HepG2 (cell line): ENCODE data around the gene SYT1. TPM values are rescaled to one million over a fixed set of nuclear protein-coding genes. Genes with fewer than 3 reads are reported as not detected.

Experiments
- ATAC-seq: fragments of 200-7000 bp; cut with Tn5 transposase; 3 replicates; pipeline ENCODE4 v1.9.1; 2020; ENCODE audit warnings: mild to moderate bottlenecking, moderate library complexity
- BruUV-seq: library from RNA; stranded (reverse); fragments of 400-500 nt; replicated peaks from 2 replicates; lab custom pipeline; 2021; lab: Mats Ljungman, UMichigan
- CTCF ChIA-PET: fragments of 300-600 bp; formaldehyde crosslinking; extraction: SDS; loops from one replicate; lab custom pipeline; 2021; ENCODE audit warnings: low total read pairs, inconsistent platforms, low intra/inter-chr PET ratio; lab: Yijun Ruan, JAX
- POLR2A ChIA-PET: fragments of 350-600 bp; sonication (Branson Sonifier 250); formaldehyde crosslinking; loops from one replicate; lab custom pipeline; 2020; ENCODE audit warnings: antibody characterized with exemption, inconsistent platforms; lab: Yijun Ruan, JAX
- DNase-seq: peaks from one replicate; pipeline ENCODE4 v3.0.0-alpha.2; 2015; ENCODE audit warnings: low spot score
- FAIRE-seq: peaks from 3 replicates; lab custom pipeline; 2011; peaks lifted over from hg19 to GRCh38; lab: Jason Lieb, UNC
- H2AFZ ChIP-seq: one replicate; pipeline ENCODE4 v1.6.1; 2011; ENCODE audit warnings: low read length, inconsistent platforms
- H3K27ac ChIP-seq: fragments of 300-600 bp; 3 replicates; pipeline ENCODE4 v1.8.0; 2011; ENCODE audit warnings: mixed run types, mild to moderate bottlenecking, mixed read lengths, low read length, inconsistent platforms; ENCODE audit not compliant: insufficient read depth; ENCODE audit errors: extremely low read length
- H3K27me3 ChIP-seq, 2 experiments: fragments of 200-600 bp in 1 of 2; 2 replicates in 1 of 2; 3 replicates in 1 of 2; pipeline versions ENCODE4 v1.6.0 to v1.8.0; 2011; ENCODE audit warnings: low read length in 2 of 2, mild to moderate bottlenecking in 2 of 2, moderate library complexity in 2 of 2, inconsistent platforms in 1 of 2; ENCODE audit not compliant: insufficient read depth in 2 of 2, control insufficient read depth in 1 of 2
- H3K36me3 ChIP-seq, 2 experiments: fragments of 200-600 bp in 1 of 2; replicated peaks in 1 of 2; 2 replicates in 1 of 2; 3 replicates in 1 of 2; pipeline versions ENCODE4 v1.5.1 to v1.8.0; 2011; ENCODE audit warnings: low read length in 2 of 2, inconsistent platforms in 1 of 2; ENCODE audit not compliant: insufficient read depth in 2 of 2, control insufficient read depth in 1 of 2
- H3K4me1 ChIP-seq: 2 replicates; pipeline ENCODE4 v1.5.1; 2012; ENCODE audit warnings: low read length, inconsistent platforms; ENCODE audit not compliant: insufficient read depth
- H3K4me2 ChIP-seq: 2 replicates; pipeline ENCODE4 v1.6.0; 2011; ENCODE audit warnings: low read depth, low read length, inconsistent platforms
- H3K4me3 ChIP-seq, 3 experiments: fragments of 200-600 bp in 1 of 3; sonication (generic), shearing (Covaris generic) in 1 of 3; replicated peaks in 1 of 3; 2 replicates each; pipeline ENCODE4 v1.5.1; 2011 to 2016; ENCODE audit warnings: low read length in 3 of 3, inconsistent platforms in 2 of 3, low read depth in 2 of 3, mild to moderate bottlenecking in 2 of 3, control low read depth in 1 of 3, mixed read lengths in 1 of 3; ENCODE audit not compliant: insufficient read depth in 1 of 3
- H3K79me2 ChIP-seq: one replicate; pipeline ENCODE4 v1.6.1; 2011; ENCODE audit warnings: low read length, inconsistent platforms; ENCODE audit not compliant: insufficient read depth
- H3K9ac ChIP-seq: 2 replicates; pipeline ENCODE4 v1.6.0; 2011; ENCODE audit warnings: mild to moderate bottlenecking, low read depth, low read length, inconsistent platforms; ENCODE audit not compliant: insufficient read depth
- H3K9me3 ChIP-seq: 2 replicates; pipeline ENCODE4 v1.5.1; 2012; ENCODE audit warnings: mild to moderate bottlenecking, low read length
- H4K20me1 ChIP-seq: 2 replicates; pipeline ENCODE4 v1.6.0; 2011; ENCODE audit warnings: inconsistent platforms, mild to moderate bottlenecking, low read length, moderate library complexity; ENCODE audit not compliant: insufficient read depth
- ATF2 ChIP-seq: sonication (generic); formaldehyde crosslinking; IDR thresholded peaks from 2 replicates; pipeline ENCODE4 v1.4.0; 2020; ENCODE audit warnings: missing genetic modification reagents
- DDIT3 ChIP-seq: sonication (generic); formaldehyde crosslinking; IDR thresholded peaks from 2 replicates; pipeline ENCODE4 v1.4.0; 2020; ENCODE audit warnings: mild to moderate bottlenecking, missing genetic modification reagents
- ZNF629 ChIP-seq: sonication (generic); formaldehyde crosslinking; conservative IDR thresholded peaks from 2 replicates; pipeline ENCODE4 v1.5.0; 2020; ENCODE audit warnings: missing genetic modification reagents
- ZNF720 ChIP-seq: sonication (generic); formaldehyde crosslinking; IDR thresholded peaks from 2 replicates; pipeline ENCODE4 v1.4.0; 2020; ENCODE audit warnings: missing genetic modification reagents
- ZNF746 ChIP-seq: sonication (generic); formaldehyde crosslinking; IDR thresholded peaks from 2 replicates; pipeline ENCODE4 v1.8.0; 2022; ENCODE audit warnings: mild to moderate bottlenecking, missing genetic modification reagents
- ZNF790 ChIP-seq: sonication (generic); formaldehyde crosslinking; IDR thresholded peaks from 2 replicates; pipeline ENCODE4 v1.8.0; 2022; ENCODE audit warnings: missing genetic modification reagents, mild to moderate bottlenecking, borderline replicate concordance
- in situ Hi-C: cut with HindIII; loops from 2 replicates; pipeline ENCODE4 v1.10.0; 2017; ENCODE audit warnings: low pct_unique_long_range_greater_than_20kb; ENCODE audit not compliant: extremely low pct_ligation_motif_present
- intact Hi-C: fragments of 100-400 bp; cut with micrococcal nuclease; formaldehyde crosslinking; loops from one replicate; pipeline ENCODE4 v1.10.0; 2022; ENCODE audit not compliant: unreplicated experiment
- polyA plus RNA-seq, 8 experiments: library from polyadenylated mRNA; depleted of rRNA in 3 of 8; stranded (reverse) in 7 of 8; unstranded in 1 of 8; fragments of >200 nt; fragmentation: Illumina TruSeq in 4 of 8; extraction: Trizol in 4 of 8; gene quantifications; 2 replicates each; pipeline versions ENCODE4 v1.2.1 to v1.2.3, GENCODE V29; 2011 to 2016; ENCODE audit warnings: low read depth in 4 of 8, missing spikeins in 1 of 8, mixed read lengths in 1 of 8; ENCODE audit not compliant: insufficient read depth in 1 of 8
- total RNA-seq, 5 experiments: library from RNA; depleted of rRNA; stranded (reverse); fragments of >200 nt; fragmentation: Illumina TruSeq; extraction: Trizol; gene quantifications; 2 replicates each; pipeline ENCODE4 v1.2.3, GENCODE V29; 2016; ENCODE audit warnings: low read depth in 1 of 5
- TF ChIP-seq, protein P1 (sequence below): sonication (generic); formaldehyde crosslinking; IDR thresholded peaks from 2 replicates; pipeline ENCODE4 v1.5.0; 2020; ENCODE audit warnings: mild to moderate bottlenecking, missing genetic modification reagents

The SYT1 gene
- total and polyA plus RNA-seq, 2 of the 13 experiments (the other 11 are each of a cell fraction or from before 2014, with no cell fraction given) = not detected

DNA sequence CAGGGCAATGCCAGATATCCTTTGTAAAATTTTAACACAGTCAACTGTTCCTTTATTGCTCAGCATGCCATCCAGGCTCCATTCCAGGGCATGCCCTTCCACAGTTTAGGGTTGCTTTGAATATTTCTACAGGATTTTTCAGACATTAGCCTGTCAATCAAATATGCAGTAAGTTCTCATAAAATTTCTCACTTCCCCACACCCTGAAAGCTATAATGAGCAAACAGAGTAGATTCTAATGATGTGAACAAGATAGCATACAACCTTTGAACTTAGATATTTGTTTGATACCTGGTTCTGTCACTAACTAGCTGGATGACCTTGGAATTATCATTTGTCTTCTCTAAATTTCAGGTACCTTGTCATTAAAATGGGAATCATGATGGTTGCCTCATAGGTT is 251.2 kb downstream of the SYT1 start:
- Histone ChIP-seq H3K9me3 (no peaks in the 10 kb centered on the region), H3K4me2 (no peak overlapping the region), H2AFZ (no peak overlapping the region), H3K4me1 (no peaks in the 10 kb centered on the region), H3K27me3 (no peaks in the 10 kb centered on the region), H3K79me2 (no peaks in the 10 kb centered on the region), H3K27ac (no peak overlapping the region), H3K4me3 (no peak overlapping the region), H4K20me1 (no peaks in the 10 kb centered on the region), H3K9ac (no peak overlapping the region), H3K36me3 (no peaks in the 10 kb centered on the region)
- FAIRE-seq (no peak), DNase-seq (no peak), ATAC-seq (no peak)
- TF ChIP-seq ZNF790 (CRISPR knock-in tag) = no peak
- TF ChIP-seq ZNF720 (CRISPR knock-in tag) = no peak
- no peak for TF ChIP-seq ZNF746 (CRISPR knock-in tag)
- no peak for TF ChIP-seq ZNF629 (CRISPR knock-in tag)
- TF ChIP-seq DDIT3 = no peak
- no peak for TF ChIP-seq ATF2
- TF ChIP-seq, protein P1, sequence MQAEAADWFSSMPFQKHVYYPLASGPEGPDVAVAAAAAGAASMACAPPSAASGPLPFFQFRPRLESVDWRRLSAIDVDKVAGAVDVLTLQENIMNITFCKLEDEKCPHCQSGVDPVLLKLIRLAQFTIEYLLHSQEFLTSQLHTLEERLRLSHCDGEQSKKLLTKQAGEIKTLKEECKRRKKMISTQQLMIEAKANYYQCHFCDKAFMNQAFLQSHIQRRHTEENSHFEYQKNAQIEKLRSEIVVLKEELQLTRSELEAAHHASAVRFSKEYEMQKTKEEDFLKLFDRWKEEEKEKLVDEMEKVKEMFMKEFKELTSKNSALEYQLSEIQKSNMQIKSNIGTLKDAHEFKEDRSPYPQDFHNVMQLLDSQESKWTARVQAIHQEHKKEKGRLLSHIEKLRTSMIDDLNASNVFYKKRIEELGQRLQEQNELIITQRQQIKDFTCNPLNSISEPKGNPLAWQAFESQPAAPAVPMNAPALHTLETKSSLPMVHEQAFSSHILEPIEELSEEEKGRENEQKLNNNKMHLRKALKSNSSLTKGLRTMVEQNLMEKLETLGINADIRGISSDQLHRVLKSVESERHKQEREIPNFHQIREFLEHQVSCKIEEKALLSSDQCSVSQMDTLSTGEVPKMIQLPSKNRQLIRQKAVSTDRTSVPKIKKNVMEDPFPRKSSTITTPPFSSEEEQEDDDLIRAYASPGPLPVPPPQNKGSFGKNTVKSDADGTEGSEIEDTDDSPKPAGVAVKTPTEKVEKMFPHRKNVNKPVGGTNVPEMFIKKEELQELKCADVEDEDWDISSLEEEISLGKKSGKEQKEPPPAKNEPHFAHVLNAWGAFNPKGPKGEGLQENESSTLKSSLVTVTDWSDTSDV = no peak
- POLR2A ChIA-PET = no interaction called here
- intact Hi-C loops (no loop called here), in situ Hi-C loops (no loop called here)
- no TSS peak for BruUV-seq
- CTCF ChIA-PET = no interaction called here
